GM23338 (cell line): ENCODE results near the gene SIRPD. TPM values are rescaled to one million over a fixed set of nuclear protein-coding genes. Genes with fewer than 3 reads are reported as not detected.

ENCODE experiments used
- ATAC-seq: fragments of 200-7000 bp; cut with Tn5 transposase; 3 replicates; pipeline ENCODE4 v1.9.1; 2020
- DNase-seq: peaks from one replicate; pipeline ENCODE4 v3.0.0-alpha.2; 2015; ENCODE audit warnings: low spot score
- H2AFZ ChIP-seq: fragments of 200-600 bp; sonication (generic); 2 replicates; pipeline ENCODE4 v1.8.0; 2016; ENCODE audit warnings: antibody characterized with exemption, mild to moderate bottlenecking, moderate library complexity
- H3F3A ChIP-seq: fragments of 200-600 bp; sonication (generic); replicated peaks from 2 replicates; pipeline ENCODE4 v1.8.0; 2017; ENCODE audit warnings: antibody characterized with exemption, mixed run types, low read depth
- H3K27ac ChIP-seq: fragments of 200-600 bp; sonication (generic); 2 replicates; pipeline ENCODE4 v1.6.1; 2016; ENCODE audit warnings: low read depth
- H3K27me3 ChIP-seq: fragments of 200-600 bp; sonication (generic); 2 replicates; pipeline ENCODE4 v1.8.0; 2016; ENCODE audit warnings: mild to moderate bottlenecking, mixed run types, moderate library complexity; ENCODE audit not compliant: insufficient read depth
- H3K36me3 ChIP-seq: fragments of 200-600 bp; sonication (generic); 2 replicates; pipeline ENCODE4 v1.8.0; 2016; ENCODE audit warnings: mild to moderate bottlenecking; ENCODE audit not compliant: insufficient read depth
- H3K4me1 ChIP-seq: fragments of 200-600 bp; sonication (generic); 2 replicates; pipeline ENCODE4 v1.8.0; 2016; ENCODE audit warnings: mild to moderate bottlenecking, moderate library complexity; ENCODE audit not compliant: insufficient read depth
- H3K4me2 ChIP-seq: fragments of 200-600 bp; sonication (generic); 2 replicates; pipeline ENCODE4 v1.7.1; 2017; ENCODE audit warnings: mixed run types
- H3K4me3 ChIP-seq: fragments of 200-600 bp; sonication (generic); 2 replicates; pipeline ENCODE4 v1.6.1; 2016; ENCODE audit warnings: mixed run types
- H3K79me2 ChIP-seq: fragments of 200-600 bp; sonication (generic); replicated peaks from 2 replicates; pipeline ENCODE4 v1.8.0; 2017; ENCODE audit warnings: mild to moderate bottlenecking; ENCODE audit not compliant: insufficient read depth
- H3K9me2 ChIP-seq: fragments of 200-600 bp; sonication (generic); 2 replicates; pipeline ENCODE4 v1.8.0; 2017; ENCODE audit not compliant: insufficient read depth
- H4K20me1 ChIP-seq: fragments of 200-600 bp; sonication (generic); replicated peaks from 2 replicates; pipeline ENCODE4 v1.8.0; 2017; ENCODE audit warnings: mild to moderate bottlenecking; ENCODE audit not compliant: insufficient read depth
- H3K27ac Mint-ChIP-seq: 2 replicates; pipeline ENCODE4 v1.8.0; 2020; ENCODE audit warnings: inconsistent platforms, mild to moderate bottlenecking, moderate library complexity, mixed read lengths
- H3K27me3 Mint-ChIP-seq: 3 replicates; pipeline ENCODE4 v1.8.0; 2022; ENCODE audit warnings: low read depth, mild to moderate bottlenecking, moderate library complexity, mixed read lengths, inconsistent platforms; ENCODE audit not compliant: insufficient read depth, poor library complexity
- H3K36me3 Mint-ChIP-seq: 3 replicates; pipeline ENCODE4 v1.8.0; 2021; ENCODE audit warnings: low read depth, mild to moderate bottlenecking, inconsistent platforms, moderate library complexity, mixed read lengths
- H3K4me1 Mint-ChIP-seq: 3 replicates; pipeline ENCODE4 v1.8.0; 2020; ENCODE audit warnings: mild to moderate bottlenecking, inconsistent platforms, mixed read lengths
- H3K4me3 Mint-ChIP-seq: 3 replicates; pipeline ENCODE4 v1.8.0; 2021; ENCODE audit warnings: moderate library complexity, mild to moderate bottlenecking, inconsistent platforms, mixed read lengths
- H3K9me3 Mint-ChIP-seq: 3 replicates; pipeline ENCODE4 v1.8.0; 2020; ENCODE audit warnings: moderate library complexity, mild to moderate bottlenecking, inconsistent platforms, mixed read lengths
- CREB1 ChIP-seq: fragments of 250-450 bp; sonication (Bioruptor Pico); IDR thresholded peaks from 2 replicates; pipeline ENCODE4 v1.5.0; 2020; ENCODE audit warnings: low read depth, mild to moderate bottlenecking, moderate library complexity
- CTCF ChIP-seq, 2 experiments: fragments of 200-600 bp in 1 of 2; sonication (generic) in 1 of 2; conservative IDR thresholded peaks; 2 replicates each; pipeline versions ENCODE4 v1.5.1 to v1.6.1; 2016 to 2017; ENCODE audit warnings: antibody characterized with exemption in 2 of 2, low read depth in 2 of 2, mild to moderate bottlenecking in 2 of 2, moderate library complexity in 1 of 2
- ETS1 ChIP-seq: IDR thresholded peaks from 2 replicates; pipeline ENCODE4 v1.6.1; 2016; ENCODE audit warnings: antibody characterized with exemption
- EZH2phosphoT487 ChIP-seq: fragments of 200-600 bp; sonication (generic); IDR thresholded peaks from one replicate; pipeline ENCODE4 v1.8.1; 2018; ENCODE audit warnings: antibody characterized with exemption; ENCODE audit not compliant: unreplicated experiment
- JUNB ChIP-seq: IDR thresholded peaks from one replicate; pipeline ENCODE4 v1.6.1; 2016; ENCODE audit warnings: antibody characterized with exemption; ENCODE audit not compliant: unreplicated experiment
- REST ChIP-seq: IDR thresholded peaks from one replicate; pipeline ENCODE4 v1.6.1; 2018; ENCODE audit warnings: antibody characterized with exemption; ENCODE audit not compliant: unreplicated experiment
- polyA plus RNA-seq: library from polyadenylated mRNA; unstranded; fragments of >200 nt; fragmentation: Nextera tagmentation; extraction: Ambion mirVana; gene quantifications from 2 replicates; pipeline ENCODE4 v1.2.1, GENCODE V29; 2016
- total RNA-seq: library from RNA; depleted of rRNA; stranded (reverse); fragments of >200 nt; shearing (Covaris generic); gene quantifications from 2 replicates; pipeline ENCODE4 v1.2.3, GENCODE V29; 2014

The SIRPD gene
- total and polyA plus RNA-seq, 2 experiments from 2014 or later: not detected

GRCh38 chr20:1539816-1540419 lies 17.6 kb downstream of the SIRPD start:
- H3K4me3 ChIP-seq: no peak overlapping the region

More at GRCh38 chr20:1539816-1540419, 17.6 kb downstream of the SIRPD start:
- H3K27me3 ChIP-seq: no peaks in the 10 kb centered on the region
- no peaks in the 10 kb centered on the region for H3K79me2 ChIP-seq
- H3K9me3 Mint-ChIP-seq: no peaks in the 10 kb centered on the region; the same call in 1 of the 3 replicates
- no peaks in the 10 kb centered on the region for H3K4me1 Mint-ChIP-seq
- H3K27me3 Mint-ChIP-seq: peaks cover 4% of the 10 kb centered on the region
- H3K27ac Mint-ChIP-seq: no peak overlapping the region
- TF ChIP-seq JUNB (no peak), EZH2phosphoT487 (no peak), ETS1 (no peak), REST (no peak), CREB1 (CRISPR knock-in tag) (no peak), CTCF (conservative IDR thresholded peaks at IDR 0.05; ENCODE audit: low read depth in 2 of 2) (no peak)
- H3K27ac ChIP-seq: no peak overlapping the region
- no peak overlapping the region for H3K4me2 ChIP-seq
- no peaks in the 10 kb centered on the region for H4K20me1 ChIP-seq
- no peaks in the 10 kb centered on the region for H3K9me2 ChIP-seq
- DNase-seq: no peak
- H3F3A ChIP-seq: no peaks in the 10 kb centered on the region
- H3K4me3 Mint-ChIP-seq: no peak overlapping the region
- ATAC-seq: no peak
- H2AFZ ChIP-seq: no peak overlapping the region
- H3K36me3 Mint-ChIP-seq: no peaks in the 10 kb centered on the region
- no peaks in the 10 kb centered on the region for H3K36me3 ChIP-seq
- H3K4me1 ChIP-seq: no peaks in the 10 kb centered on the region
